H9 (cell line): ENCODE measurements around the gene FAM227B. TPM values are rescaled to one million over a fixed set of nuclear protein-coding genes. Genes with fewer than 3 reads are reported as not detected.

Experiments used
- DNase-seq: peaks from one replicate; pipeline ENCODE4 v3.0.0-alpha.2; 2017
- H2AFZ ChIP-seq: one replicate; pipeline ENCODE4 v1.6.1; 2013; ENCODE audit warnings: mild to moderate bottlenecking, low read length, control low read depth, moderate library complexity
- H2AK5ac ChIP-seq: 2 replicates; pipeline ENCODE4 v1.6.1; 2013; ENCODE audit warnings: low read length, control low read depth, mixed read lengths; ENCODE audit not compliant: insufficient read length
- H2BK120ac ChIP-seq: one replicate; pipeline ENCODE4 v1.6.1; 2013; ENCODE audit warnings: low read depth, mild to moderate bottlenecking, low read length, control low read depth, inconsistent platforms; ENCODE audit not compliant: poor library complexity, severe bottlenecking
- H2BK12ac ChIP-seq: 2 replicates; pipeline ENCODE4 v1.6.1; 2013; ENCODE audit warnings: low read length, control low read depth, mixed read lengths, low read depth; ENCODE audit not compliant: insufficient read length
- H2BK15ac ChIP-seq: 2 replicates; pipeline ENCODE4 v1.6.1; 2013; ENCODE audit warnings: low read depth, low read length, control low read depth
- H2BK20ac ChIP-seq: one replicate; pipeline ENCODE4 v1.6.1; 2013; ENCODE audit warnings: low read depth, mild to moderate bottlenecking, low read length, control low read depth, inconsistent platforms; ENCODE audit not compliant: poor library complexity, severe bottlenecking
- H2BK5ac ChIP-seq: 2 replicates; pipeline ENCODE4 v1.6.1; 2013; ENCODE audit warnings: low read length, control low read depth, mixed read lengths; ENCODE audit not compliant: insufficient read length
- H3K14ac ChIP-seq: 2 replicates; pipeline ENCODE4 v1.6.1; 2013; ENCODE audit warnings: low read length, control low read depth; ENCODE audit not compliant: insufficient read depth
- H3K18ac ChIP-seq: 2 replicates; pipeline ENCODE4 v1.6.1; 2013; ENCODE audit warnings: low read depth, mild to moderate bottlenecking, mixed read lengths, low read length, control low read depth; ENCODE audit not compliant: insufficient read length
- H3K23ac ChIP-seq: 2 replicates; pipeline ENCODE4 v1.6.1; 2013; ENCODE audit warnings: low read length, control low read depth, mixed read lengths, low read depth; ENCODE audit not compliant: insufficient read length
- H3K23me2 ChIP-seq: 2 replicates; pipeline ENCODE4 v1.6.1; 2013; ENCODE audit warnings: low read depth, mild to moderate bottlenecking, mixed read lengths, low read length, control low read depth; ENCODE audit not compliant: insufficient read length, poor library complexity, severe bottlenecking
- H3K27ac ChIP-seq: 2 replicates; pipeline ENCODE4 v1.5.1; 2013; ENCODE audit warnings: low read length, control low read depth, mixed read lengths, low read depth; ENCODE audit not compliant: insufficient read length
- H3K27me3 ChIP-seq: 2 replicates; pipeline ENCODE4 v1.6.1; 2013; ENCODE audit warnings: low read length, control low read depth, inconsistent platforms; ENCODE audit not compliant: insufficient read depth
- H3K4ac ChIP-seq: 2 replicates; pipeline ENCODE4 v1.6.1; 2013; ENCODE audit warnings: low read depth, mild to moderate bottlenecking, control low read depth, inconsistent platforms, low read length, moderate library complexity
- H3K4me1 ChIP-seq: 2 replicates; pipeline ENCODE4 v1.6.1; 2013; ENCODE audit warnings: low read length, control low read depth, inconsistent platforms; ENCODE audit not compliant: insufficient read depth
- H3K4me2 ChIP-seq: 2 replicates; pipeline ENCODE4 v1.6.1; 2013; ENCODE audit warnings: low read length, control low read depth, mixed read lengths; ENCODE audit not compliant: insufficient read length, insufficient read depth
- H3K56ac ChIP-seq: 2 replicates; pipeline ENCODE4 v1.6.1; 2013; ENCODE audit warnings: low read depth, mild to moderate bottlenecking, mixed read lengths, low read length, control low read depth; ENCODE audit not compliant: insufficient read length
- H3K79me1 ChIP-seq: 2 replicates; pipeline ENCODE4 v1.6.1; 2013; ENCODE audit warnings: low read depth, mild to moderate bottlenecking, moderate library complexity, low read length, control low read depth, inconsistent platforms; ENCODE audit not compliant: insufficient read depth, poor library complexity, severe bottlenecking
- H3K79me2 ChIP-seq: 2 replicates; pipeline ENCODE4 v1.6.1; 2013; ENCODE audit warnings: low read length, control low read depth, inconsistent platforms; ENCODE audit not compliant: insufficient read depth
- H3K9ac ChIP-seq: 2 replicates; pipeline ENCODE4 v1.6.1; 2013; ENCODE audit warnings: low read length, control low read depth, mixed read lengths; ENCODE audit not compliant: insufficient read length; ENCODE audit errors: extremely low read depth
- H3K9me3 ChIP-seq: one replicate; pipeline ENCODE4 v1.6.1; 2013; ENCODE audit warnings: low read depth, low read length, inconsistent platforms; ENCODE audit not compliant: control insufficient read depth
- H3T11ph ChIP-seq: one replicate; pipeline ENCODE4 v1.6.1; 2013; ENCODE audit warnings: mild to moderate bottlenecking, low read length, control low read depth, inconsistent platforms
- H4K20me1 ChIP-seq: one replicate; pipeline ENCODE4 v1.6.1; 2013; ENCODE audit not compliant: control insufficient read depth, insufficient read length, insufficient read depth
- H4K5ac ChIP-seq: 2 replicates; pipeline ENCODE4 v1.6.1; 2013; ENCODE audit warnings: low read depth, mild to moderate bottlenecking, mixed read lengths, low read length, control low read depth; ENCODE audit not compliant: insufficient read length
- H4K8ac ChIP-seq: replicated peaks from 2 replicates; pipeline ENCODE4 v1.6.1; 2013; ENCODE audit warnings: low read length, control low read depth, mixed read lengths, low read depth; ENCODE audit not compliant: insufficient read length
- H4K91ac ChIP-seq: 2 replicates; pipeline ENCODE4 v1.6.1; 2013; ENCODE audit warnings: low read depth, mild to moderate bottlenecking, moderate library complexity, mixed read lengths, low read length, control low read depth; ENCODE audit not compliant: insufficient read length
- H3K27ac Mint-ChIP-seq, 3 experiments: 2 replicates in 2 of 3; 3 replicates in 1 of 3; pipeline ENCODE4 v1.8.0; 2020 to 2021; ENCODE audit warnings: mixed read lengths in 3 of 3, mild to moderate bottlenecking in 1 of 3, moderate library complexity in 1 of 3
- H3K27me3 Mint-ChIP-seq: 2 replicates; pipeline ENCODE4 v1.8.0; 2021; ENCODE audit warnings: low read depth, mild to moderate bottlenecking, moderate library complexity, mixed read lengths
- H3K36me3 Mint-ChIP-seq, 3 experiments: 2 replicates in 2 of 3; 3 replicates in 1 of 3; pipeline ENCODE4 v1.8.0; 2020 to 2021; ENCODE audit warnings: low read depth in 3 of 3, mixed read lengths in 3 of 3; ENCODE audit not compliant: insufficient read depth in 1 of 3
- H3K4me1 Mint-ChIP-seq, 2 experiments: 2 replicates each; pipeline ENCODE4 v1.8.0; 2020; ENCODE audit warnings: mixed read lengths in 2 of 2
- H3K4me3 Mint-ChIP-seq, 2 experiments: 2 replicates in 1 of 2; 3 replicates in 1 of 2; pipeline ENCODE4 v1.8.0; 2020 to 2021; ENCODE audit warnings: mild to moderate bottlenecking in 2 of 2, mixed read lengths in 2 of 2, moderate library complexity in 1 of 2
- H3K9me3 Mint-ChIP-seq, 2 experiments: 2 replicates in 1 of 2; 3 replicates in 1 of 2; pipeline ENCODE4 v1.8.0; 2020; ENCODE audit warnings: mild to moderate bottlenecking in 2 of 2, mixed read lengths in 2 of 2, moderate library complexity in 1 of 2
- CTCF ChIP-seq: fragments of 200-600 bp; sonication (generic); conservative IDR thresholded peaks from 3 replicates; pipeline ENCODE4 v1.8.0; 2021; ENCODE audit warnings: antibody characterized with exemption, mild to moderate bottlenecking
- WGBS: extraction: QIAGEN DNeasy Blood & Tissue Kit; methylation state at CpG from one replicate; pipeline ENCODE4 v1.1.7; 2013; ENCODE audit warnings: missing lambda C conversion rate, low lambda C conversion rate, mixed read lengths; ENCODE audit not compliant: insufficient read length; ENCODE audit errors: extremely low coverage; 5-methylcytosine and 5-hydroxymethylcytosine counted together
- total RNA-seq: library from RNA; stranded (reverse); gene quantifications from 2 replicates; pipeline ENCODE4 v1.2.1, GENCODE V29; 2021

FAM227B gene
- total RNA-seq, 1 experiment from 2014 or later, result 5.5 TPM

- H3K18ac ChIP-seq, result no peak overlapping the region
- Mint-ChIP-seq H3K36me3 (no peaks in the 10 kb centered on the region), H3K4me3 (no peak overlapping the region), H3K4me1 (peaks cover 0 to 3% of the 10 kb centered on the region in 2 experiments; a peak in 2 of 4 replicates), H3K27me3 (no peaks in the 10 kb centered on the region), H3K9me3 (no peaks in the 10 kb centered on the region), H3K27ac (no peak overlapping the region)
- no CpG with 5 or more reads among the region's 1 CpG for WGBS
- H3K79me2 ChIP-seq, result no peaks in the 10 kb centered on the region
- no peak overlapping the region for H3T11ph ChIP-seq
- no peak overlapping the region for H3K23ac ChIP-seq
- no peaks in the 10 kb centered on the region for H4K20me1 ChIP-seq
- H2BK12ac ChIP-seq, result no peak overlapping the region
- no peak overlapping the region for H4K91ac ChIP-seq
- no peak overlapping the region for H3K14ac ChIP-seq
- H3K27ac ChIP-seq, result no peak overlapping the region
- H3K4ac ChIP-seq, result no peak overlapping the region
- no peak overlapping the region for H2BK5ac ChIP-seq
- H3K4me2 ChIP-seq, result no peak overlapping the region
- no peak for TF ChIP-seq CTCF
- H4K8ac ChIP-seq, result no peak overlapping the region
- H3K9ac ChIP-seq, result no peak overlapping the region
- H2BK20ac ChIP-seq, result no peak overlapping the region
- no peak overlapping the region for H2AK5ac ChIP-seq
- no peaks in the 10 kb centered on the region for H3K79me1 ChIP-seq
- H2AFZ ChIP-seq, result no peak overlapping the region
- DNase-seq, result no peak
- no peak overlapping the region for H4K5ac ChIP-seq
- no peaks in the 10 kb centered on the region for H3K4me1 ChIP-seq
- H2BK120ac ChIP-seq, result no peak overlapping the region
- H3K27me3 ChIP-seq, result no peaks in the 10 kb centered on the region
- H3K56ac ChIP-seq, result no peak overlapping the region
- H3K9me3 ChIP-seq, result no peaks in the 10 kb centered on the region
- H2BK15ac ChIP-seq, result no peak overlapping the region
- H3K23me2 ChIP-seq, result no peaks in the 10 kb centered on the region
Measured at GRCh38 chr15:49492830-49493229, 127.8 kb downstream of the FAM227B start.
